Smooth muscle cell (in vitro differentiated cells): ENCODE measurements around the gene RCOR3. TPM values are rescaled to one million over a fixed set of nuclear protein-coding genes. Genes with fewer than 3 reads are reported as not detected.
"Not testable (repeated sequence)": the region's sequence is repeated elsewhere in the genome, so short reads cannot be mapped to it uniquely, and the experiment has no call there.

Experiments used
- DNase-seq: peaks from one replicate; lab custom pipeline; 2025; ENCODE audit not compliant: unreplicated experiment; lab: John Stamatoyannopoulos, UW
- H2AFZ ChIP-seq: fragments of 200-600 bp; sonication (generic); 2 replicates; pipeline ENCODE4 v1.6.0; 2016; ENCODE audit warnings: antibody characterized with exemption, low read depth, mild to moderate bottlenecking
- H3F3A ChIP-seq: fragments of 200-600 bp; sonication (generic); 2 replicates; pipeline ENCODE4 v1.6.0; 2017; ENCODE audit warnings: antibody characterized with exemption, low read depth
- H3K27ac ChIP-seq: fragments of 200-600 bp; sonication (generic); 2 replicates; pipeline ENCODE4 v1.5.1; 2016; ENCODE audit warnings: low read depth, mild to moderate bottlenecking
- H3K27me3 ChIP-seq: fragments of 200-600 bp; sonication (generic); 2 replicates; pipeline ENCODE4 v1.6.1; 2016; ENCODE audit warnings: low read depth, mild to moderate bottlenecking
- H3K36me3 ChIP-seq: fragments of 200-600 bp; sonication (generic); 2 replicates; pipeline ENCODE4 v1.5.1; 2016; ENCODE audit warnings: low read depth
- H3K4me1 ChIP-seq: fragments of 200-600 bp; sonication (generic); 2 replicates; pipeline ENCODE4 v1.5.1; 2016; ENCODE audit warnings: low read depth
- H3K4me2 ChIP-seq: fragments of 200-600 bp; sonication (generic); 2 replicates; pipeline ENCODE4 v1.6.0; 2016; ENCODE audit warnings: mild to moderate bottlenecking
- H3K4me3 ChIP-seq: fragments of 200-600 bp; sonication (generic); 2 replicates; pipeline ENCODE4 v1.5.1; 2016; ENCODE audit warnings: mild to moderate bottlenecking
- H3K79me2 ChIP-seq: fragments of 200-600 bp; sonication (generic); 2 replicates; pipeline ENCODE4 v1.6.0; 2016; ENCODE audit warnings: low read depth, mild to moderate bottlenecking
- H3K9ac ChIP-seq: fragments of 200-600 bp; sonication (generic); 2 replicates; pipeline ENCODE4 v1.6.0; 2016; ENCODE audit warnings: low read depth
- H3K9me3 ChIP-seq: fragments of 200-600 bp; sonication (generic); replicated peaks from 2 replicates; pipeline ENCODE4 v1.5.1; 2016; ENCODE audit warnings: low read depth
- H4K20me1 ChIP-seq: fragments of 200-600 bp; sonication (generic); 2 replicates; pipeline ENCODE4 v1.6.0; 2016; ENCODE audit warnings: low read depth
- CTCF ChIP-seq: fragments of 200-600 bp; sonication (generic); IDR thresholded peaks from 2 replicates; pipeline ENCODE4 v1.5.1; 2017; ENCODE audit warnings: borderline replicate concordance, mild to moderate bottlenecking, antibody characterized with exemption; ENCODE audit not compliant: insufficient read depth, poor library complexity, severe bottlenecking
- WGBS: methylation state at CpG from one replicate; pipeline ENCODE4 v1.1.7; 2016; ENCODE audit warnings: low lambda C conversion rate; 5-methylcytosine and 5-hydroxymethylcytosine counted together
- polyA plus RNA-seq: library from polyadenylated mRNA; unstranded; fragments of >200 nt; fragmentation: Nextera tagmentation; extraction: Ambion mirVana; gene quantifications from 2 replicates; pipeline ENCODE4 v1.2.1, GENCODE V29; 2016
- total RNA-seq: library from RNA; depleted of rRNA; stranded (reverse); fragments of >200 nt; gene quantifications from 2 replicates; pipeline ENCODE4 v1.2.3, GENCODE V29; 2014

Gene RCOR3
- total and polyA plus RNA-seq, 2 experiments from 2014 or later = 22.5 to 27.7 TPM

- H3F3A ChIP-seq = no peaks in the 10 kb centered on the region
- TF ChIP-seq CTCF = no peak
- H3K9ac ChIP-seq = no peak overlapping the region
- H2AFZ ChIP-seq = no peak overlapping the region
- H3K79me2 ChIP-seq = no peaks in the 10 kb centered on the region
- no peak overlapping the region for H3K4me2 ChIP-seq
- no peaks in the 10 kb centered on the region for H3K27me3 ChIP-seq
- no peaks in the 10 kb centered on the region for H3K9me3 ChIP-seq
- H3K4me3 ChIP-seq = no peak overlapping the region
- DNase-seq = no peak
- H3K27ac ChIP-seq = no peak overlapping the region
- H3K36me3 ChIP-seq = peaks cover 7% of the 10 kb centered on the region
- H4K20me1 ChIP-seq = no peaks in the 10 kb centered on the region
- H3K4me1 ChIP-seq = no peaks in the 10 kb centered on the region
These were observed 59.6 kb downstream of the RCOR3 start for GRCh38 chr1:211318576-211319280.

DNA sequence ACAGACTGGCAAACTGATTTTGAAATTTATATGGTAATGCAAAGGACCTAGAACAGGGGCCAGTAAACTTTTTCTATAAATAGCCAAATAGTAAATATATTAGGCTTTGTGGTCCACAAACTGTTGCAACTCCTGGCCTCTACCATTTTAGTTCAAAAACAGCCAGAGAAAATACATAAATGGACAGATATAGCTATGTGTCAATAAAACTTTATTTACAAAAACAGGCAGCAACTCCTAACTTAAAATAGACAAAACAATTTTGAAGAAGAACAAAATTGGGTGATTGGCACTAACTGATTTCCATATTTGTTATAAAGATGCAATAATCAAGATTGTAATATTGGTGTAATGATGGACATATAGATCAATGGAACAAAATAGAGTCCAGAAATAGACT, 60.7 kb downstream of the RCOR3 start:
- H3K4me1 ChIP-seq = no peaks in the 10 kb centered on the region
- no peaks in the 10 kb centered on the region for H3K9me3 ChIP-seq
- no peaks in the 10 kb centered on the region for H3K79me2 ChIP-seq
- H3K27me3 ChIP-seq = no peaks in the 10 kb centered on the region
- no peak for TF ChIP-seq CTCF
- no peaks in the 10 kb centered on the region for H3F3A ChIP-seq
- H3K9ac ChIP-seq = no peak overlapping the region
- no peaks in the 10 kb centered on the region for H3K36me3 ChIP-seq
- no peak for DNase-seq
- H3K4me2 ChIP-seq = no peak overlapping the region
- H3K27ac ChIP-seq = no peak overlapping the region
- no peak overlapping the region for H2AFZ ChIP-seq
- H4K20me1 ChIP-seq = no peaks in the 10 kb centered on the region
- no peak overlapping the region for H3K4me3 ChIP-seq

DNA sequence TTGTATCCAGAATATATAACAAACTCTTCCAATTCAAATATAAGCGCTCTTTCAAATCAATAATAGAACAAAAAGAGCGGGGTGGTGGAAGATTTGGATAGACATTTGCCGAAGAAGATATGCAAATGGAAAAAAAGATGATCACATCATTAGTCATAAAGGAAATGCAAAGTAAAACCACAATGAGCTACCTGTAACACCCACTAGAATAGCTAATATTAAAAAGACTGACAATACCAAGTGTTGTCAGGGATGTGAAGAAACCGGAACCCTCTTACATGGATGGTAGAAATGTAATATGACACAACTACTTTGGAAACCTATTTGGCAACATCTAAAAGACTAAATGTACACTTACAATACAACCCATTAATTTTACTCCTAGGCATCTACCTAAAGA, 61.8 kb downstream of the RCOR3 start:
- Histone ChIP-seq H3K79me2 (no peaks in the 10 kb centered on the region), H3K36me3 (no peaks in the 10 kb centered on the region), H3K4me1 (no peaks in the 10 kb centered on the region), H3K27ac (no peak overlapping the region), H3K9ac (no peak overlapping the region), H3K27me3 (no peaks in the 10 kb centered on the region), H3F3A (no peaks in the 10 kb centered on the region), H4K20me1 (no peaks in the 10 kb centered on the region), H3K4me3 (no peak overlapping the region), H3K4me2 (no peak overlapping the region), H3K9me3 (no peaks in the 10 kb centered on the region), H2AFZ (no peak overlapping the region)
- no peak for DNase-seq
- no peak for TF ChIP-seq CTCF
- WGBS = 86% methylated on average over 4 of the region's 4 CpGs

GRCh38 chr1:211321646-211322045, 62.5 kb downstream of the RCOR3 start:
- H3K4me2 ChIP-seq = not testable (repeated sequence)
- 93% methylated on average over 7 of the region's 7 CpGs for WGBS

More at GRCh38 chr1:211321646-211322045, 62.5 kb downstream of the RCOR3 start:
- not testable (repeated sequence) for H3F3A ChIP-seq, H3K27me3 ChIP-seq, DNase-seq, H4K20me1 ChIP-seq, H3K36me3 ChIP-seq, H3K9me3 ChIP-seq, H2AFZ ChIP-seq, H3K9ac ChIP-seq, H3K4me1 ChIP-seq, H3K27ac ChIP-seq, H3K79me2 ChIP-seq, H3K4me3 ChIP-seq
